ENCODE measurements around the gene SPDEF.

- TF ChIP-seq CTCF (IDR thresholded peaks at IDR 0.05) (no peak), POLR2A (IDR thresholded peaks at IDR 0.05) (no peak)
Measured at GRCh38 chr6:34563513-34563870, 7.4 kb upstream of the SPDEF start.
